GM12801 (cell line): Measurements from ENCODE around the gene LPXN.

ENCODE experiments used
- TF ChIP-seq, protein P1 (sequence below): IDR thresholded peaks from one replicate; pipeline ENCODE4 v1.5.1; 2011; ENCODE audit warnings: control low read depth; ENCODE audit not compliant: insufficient read length; ENCODE audit errors: extremely low read depth

LPXN gene

DNA sequence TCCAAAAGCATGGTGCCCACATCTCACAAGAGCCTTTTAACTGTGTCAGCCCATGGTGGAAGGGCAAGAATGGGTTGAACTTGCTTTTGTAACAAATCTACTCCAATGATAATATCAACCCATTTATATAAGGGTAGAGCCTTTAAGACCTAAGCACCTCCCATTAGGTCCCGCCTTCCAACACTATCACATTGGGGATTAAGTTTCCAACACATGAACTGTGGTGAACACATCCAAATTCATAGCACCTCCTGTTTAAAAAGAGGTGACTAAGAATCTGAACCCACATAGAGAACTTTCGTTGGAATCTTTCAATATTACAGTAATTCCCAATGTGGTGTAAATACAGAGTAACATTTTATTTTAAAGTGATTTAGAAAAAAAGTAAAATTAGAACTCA is 37.6 kb upstream of the LPXN start:
- TF ChIP-seq, protein P1, sequence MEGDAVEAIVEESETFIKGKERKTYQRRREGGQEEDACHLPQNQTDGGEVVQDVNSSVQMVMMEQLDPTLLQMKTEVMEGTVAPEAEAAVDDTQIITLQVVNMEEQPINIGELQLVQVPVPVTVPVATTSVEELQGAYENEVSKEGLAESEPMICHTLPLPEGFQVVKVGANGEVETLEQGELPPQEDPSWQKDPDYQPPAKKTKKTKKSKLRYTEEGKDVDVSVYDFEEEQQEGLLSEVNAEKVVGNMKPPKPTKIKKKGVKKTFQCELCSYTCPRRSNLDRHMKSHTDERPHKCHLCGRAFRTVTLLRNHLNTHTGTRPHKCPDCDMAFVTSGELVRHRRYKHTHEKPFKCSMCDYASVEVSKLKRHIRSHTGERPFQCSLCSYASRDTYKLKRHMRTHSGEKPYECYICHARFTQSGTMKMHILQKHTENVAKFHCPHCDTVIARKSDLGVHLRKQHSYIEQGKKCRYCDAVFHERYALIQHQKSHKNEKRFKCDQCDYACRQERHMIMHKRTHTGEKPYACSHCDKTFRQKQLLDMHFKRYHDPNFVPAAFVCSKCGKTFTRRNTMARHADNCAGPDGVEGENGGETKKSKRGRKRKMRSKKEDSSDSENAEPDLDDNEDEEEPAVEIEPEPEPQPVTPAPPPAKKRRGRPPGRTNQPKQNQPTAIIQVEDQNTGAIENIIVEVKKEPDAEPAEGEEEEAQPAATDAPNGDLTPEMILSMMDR = no peak

DNA sequence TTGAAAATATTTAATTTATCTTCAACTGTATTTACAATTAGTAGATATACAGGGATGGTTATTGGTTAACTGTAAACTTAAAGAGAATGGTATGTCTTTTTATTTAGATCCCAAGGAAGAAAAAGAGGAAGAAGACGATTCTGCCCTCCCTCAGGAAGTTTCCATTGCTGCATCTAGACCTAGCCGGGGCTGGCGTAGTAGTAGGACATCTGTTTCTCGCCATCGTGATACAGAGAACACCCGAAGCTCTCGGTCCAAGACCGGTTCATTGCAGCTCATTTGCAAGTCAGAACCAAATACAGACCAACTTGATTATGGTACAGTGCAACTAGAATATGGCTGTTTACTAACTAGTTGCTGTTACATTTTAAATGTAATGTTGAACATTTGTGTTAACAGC is 34.1 kb upstream of the LPXN start:
- TF ChIP-seq, protein P1 = no peak

DNA sequence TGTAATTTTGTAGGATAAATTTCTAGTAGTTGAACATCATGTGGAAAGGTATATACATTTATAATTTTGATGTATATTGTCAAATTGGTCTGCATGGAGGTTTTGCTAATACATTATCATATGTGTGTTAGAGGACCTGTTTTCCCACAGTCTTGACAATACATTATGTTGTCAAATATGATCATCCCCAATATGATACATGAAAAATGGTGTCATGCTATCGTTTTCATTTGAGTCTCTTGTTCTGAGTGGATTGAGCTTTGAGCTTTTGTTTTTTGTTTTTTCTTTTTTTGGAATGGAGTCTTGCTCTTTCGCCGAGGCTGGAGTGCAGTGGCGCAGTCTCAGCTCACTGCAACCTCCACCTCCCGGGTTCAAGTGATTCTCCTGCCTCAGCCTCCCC is 32.7 kb upstream of the LPXN start:
- TF ChIP-seq, protein P1 = no peak

DNA sequence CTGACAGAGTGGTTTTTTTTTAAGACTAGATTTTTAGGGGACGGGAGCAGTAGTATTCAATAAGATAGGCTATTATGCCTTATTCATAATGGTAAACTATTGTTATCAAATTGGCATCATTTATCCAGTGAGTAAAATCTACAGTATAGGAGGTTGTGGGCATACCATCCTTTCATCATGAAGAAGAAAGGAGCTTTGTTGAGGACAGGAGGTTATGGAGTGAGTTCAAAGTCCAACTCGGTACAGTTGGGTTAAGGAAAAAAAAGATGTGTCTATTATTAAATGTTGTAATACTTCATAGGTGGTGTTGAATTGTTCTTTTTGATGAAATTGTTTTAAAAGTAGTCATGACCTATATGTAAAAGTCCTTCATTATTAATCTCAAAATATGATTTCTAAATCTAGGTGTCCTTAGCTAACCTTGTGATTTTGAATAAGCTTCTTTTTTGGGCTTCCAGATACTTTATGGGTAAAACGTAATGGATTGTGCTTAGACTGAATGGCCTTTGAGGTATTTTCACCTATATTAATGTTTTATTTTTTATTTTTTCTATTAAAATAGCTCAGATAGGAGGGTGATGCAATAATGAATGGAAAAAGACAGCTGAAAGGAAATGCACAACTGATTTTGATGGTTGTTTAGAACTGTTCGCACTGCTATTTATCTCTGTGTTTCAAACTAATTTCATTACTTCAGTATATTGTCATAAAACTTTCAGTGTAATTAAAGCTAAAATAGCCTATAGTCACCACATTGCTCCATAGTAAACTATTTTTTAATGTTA is 31.5 kb upstream of the LPXN start:
- TF ChIP-seq, protein P1 = no peak

DNA sequence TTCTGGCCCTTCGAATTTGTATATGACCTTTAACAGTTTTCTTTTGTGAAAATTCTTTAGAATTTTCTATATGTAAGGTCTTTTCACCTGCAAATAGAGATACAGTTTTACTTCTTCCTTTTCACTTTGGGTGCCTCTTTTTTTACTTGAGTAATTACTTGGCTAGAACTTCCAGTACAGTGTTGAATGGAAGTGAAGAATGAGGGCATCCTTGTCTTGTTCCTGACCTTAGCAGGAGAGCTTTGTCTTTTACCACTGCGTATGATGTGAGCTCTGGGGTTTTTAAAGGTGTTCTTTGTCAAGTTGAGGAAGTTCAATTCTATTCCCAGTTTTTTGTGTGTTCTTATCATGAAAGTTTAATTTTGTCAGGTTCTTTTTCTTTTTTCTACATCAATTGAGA is 24.9 kb upstream of the LPXN start:
- TF ChIP-seq, protein P1 = no peak

DNA sequence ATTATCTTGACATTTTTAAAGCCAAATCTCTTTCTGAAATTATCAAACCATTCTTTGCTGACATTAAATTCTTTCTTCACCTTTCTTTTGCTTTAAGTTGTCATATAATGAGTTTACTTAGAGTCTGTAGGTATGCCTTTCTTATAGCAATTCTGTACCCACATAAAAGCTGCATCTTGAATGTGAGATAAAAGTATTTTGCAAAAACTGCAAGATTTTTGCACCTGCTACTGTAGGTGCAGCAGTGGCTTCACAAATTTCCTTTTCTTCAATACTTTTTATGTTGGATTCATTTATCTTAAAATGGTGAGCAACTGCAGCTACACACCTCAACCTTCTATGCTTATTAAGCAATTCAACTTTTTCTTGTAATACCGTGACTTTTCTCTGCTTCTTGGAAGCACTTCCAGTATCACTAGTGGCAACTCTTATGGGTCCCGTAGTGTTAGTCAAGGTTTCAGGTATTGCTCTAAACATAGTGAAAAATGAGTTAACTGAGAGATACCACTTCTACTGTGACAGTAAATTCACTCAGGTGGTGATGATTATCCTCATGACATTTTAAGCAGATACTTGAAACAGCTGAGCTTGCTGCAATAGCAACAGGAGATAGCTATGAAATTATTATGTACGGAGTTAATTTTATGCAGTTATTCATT is 22.0 kb upstream of the LPXN start:
- TF ChIP-seq, protein P1 = no peak

DNA sequence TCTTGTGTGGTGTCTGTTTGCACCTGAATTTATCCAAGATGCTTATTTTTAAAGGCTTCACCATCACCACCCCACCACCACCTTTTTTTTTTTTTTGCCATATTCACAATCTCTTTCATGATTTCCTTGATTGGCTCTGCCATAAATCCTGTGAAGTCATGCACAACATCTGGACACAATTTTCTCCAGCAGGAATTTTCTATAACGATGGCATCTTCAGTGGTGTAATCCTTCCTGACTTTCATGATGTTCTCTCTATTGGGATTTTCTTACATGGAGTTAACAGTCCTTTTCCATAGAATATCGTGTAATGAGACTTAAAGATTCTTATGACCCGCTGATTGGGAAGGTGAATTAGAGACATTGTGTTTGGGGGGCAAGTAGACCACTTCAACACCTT is 21.0 kb upstream of the LPXN start:
- TF ChIP-seq, protein P1 = no peak
